Esophagus mucosa (tissue), 1 donor: ENCODE results near the gene ZNF653. TPM values are rescaled to one million over a fixed set of nuclear protein-coding genes. Genes with fewer than 3 reads are reported as not detected.
"Not testable (repeated sequence)": the region's sequence is repeated elsewhere in the genome, so short reads cannot be mapped to it uniquely, and the experiment has no call there.

Source experiments
- ATAC-seq: fragments of 200-7000 bp; cut with Tn5 transposase; one replicate; pipeline ENCODE4 v1.9.1; 2020
- total RNA-seq: library from RNA; stranded (reverse); gene quantifications from one replicate; pipeline ENCODE4 v1.2.4, GENCODE V29; 2023
- donor health status: DM: yes; HTN: yes; CAD: no.

The ZNF653 gene
- total RNA-seq, 1 donor from 2014 or later = 5.0 TPM

DNA sequence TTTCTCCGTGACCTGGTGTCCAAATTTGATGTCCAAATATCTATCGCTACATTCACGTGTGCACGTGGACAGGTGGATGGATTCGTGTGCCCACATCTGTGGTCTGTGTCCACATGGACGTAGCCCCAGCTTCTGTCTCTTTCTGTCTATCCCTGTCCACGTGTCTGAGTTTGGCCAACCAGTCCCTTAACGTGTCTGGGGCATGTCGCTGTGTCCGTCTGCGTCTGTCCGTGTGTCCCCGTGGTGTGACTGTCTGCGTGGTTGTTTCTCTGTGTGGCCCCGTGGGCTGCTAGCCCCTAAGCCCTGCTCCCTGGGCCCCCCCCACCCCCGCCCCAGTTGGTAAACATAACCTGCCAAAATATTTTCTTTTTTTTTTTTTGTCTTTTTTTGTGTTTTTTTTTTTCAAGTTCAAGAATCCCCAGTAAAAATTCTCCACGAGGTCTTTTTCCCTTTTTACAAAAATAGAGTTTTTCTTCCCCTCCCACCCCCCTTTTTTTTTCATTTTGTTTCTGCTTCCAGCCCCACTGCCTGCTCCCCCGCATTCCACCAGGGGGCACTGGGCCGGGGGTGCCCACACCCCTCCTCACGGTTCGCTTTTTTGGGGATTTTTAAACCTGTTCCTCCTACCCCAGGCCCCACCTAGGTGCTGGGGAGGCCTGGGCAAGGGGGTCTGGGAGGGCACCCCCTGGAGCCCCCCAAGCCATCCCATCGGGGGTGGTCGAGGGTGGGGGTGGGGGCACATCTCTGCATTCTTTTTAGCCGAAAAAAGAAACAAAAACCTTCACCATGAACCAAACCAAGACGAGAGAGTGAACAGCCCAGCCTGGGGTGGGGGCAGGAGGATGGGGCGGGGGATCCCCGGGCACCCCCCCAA, 51.9 kb downstream of the ZNF653 start:
- no peak for ATAC-seq

DNA sequence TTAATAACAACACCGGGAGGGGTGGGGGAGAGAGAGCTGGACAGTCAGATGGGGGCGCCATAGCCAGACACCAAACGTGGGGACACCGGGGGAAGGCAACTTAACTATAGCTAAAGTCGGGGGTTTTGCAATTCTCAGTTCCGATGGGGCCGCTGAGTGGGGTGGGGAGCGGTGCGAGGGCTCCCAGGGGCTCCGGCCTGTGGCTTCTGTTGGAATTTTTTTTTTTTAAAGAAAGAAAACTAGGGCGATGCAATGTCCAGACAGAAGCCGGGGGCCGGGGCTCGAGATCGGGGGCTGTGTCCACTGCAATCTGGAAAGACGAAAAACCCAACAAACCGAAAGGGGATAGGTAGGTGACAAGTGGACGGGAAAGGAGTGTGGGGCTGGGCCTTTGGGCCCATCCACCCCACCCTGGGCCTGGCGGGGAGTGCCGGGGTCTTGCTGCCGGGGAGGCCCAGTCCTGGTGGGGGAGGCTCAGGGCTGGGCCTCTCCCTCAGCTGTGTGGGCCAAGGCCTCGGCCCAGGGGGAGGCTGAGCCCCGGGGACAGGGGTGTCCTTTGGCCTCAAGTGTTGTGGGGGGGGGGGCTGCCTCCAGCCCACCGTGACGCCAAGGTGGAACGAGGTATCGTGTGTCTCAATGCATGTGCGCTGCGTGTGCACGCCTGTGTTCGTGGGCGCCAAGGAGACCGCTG, 52.9 kb downstream of the ZNF653 start:
- ATAC-seq = no peak

DNA sequence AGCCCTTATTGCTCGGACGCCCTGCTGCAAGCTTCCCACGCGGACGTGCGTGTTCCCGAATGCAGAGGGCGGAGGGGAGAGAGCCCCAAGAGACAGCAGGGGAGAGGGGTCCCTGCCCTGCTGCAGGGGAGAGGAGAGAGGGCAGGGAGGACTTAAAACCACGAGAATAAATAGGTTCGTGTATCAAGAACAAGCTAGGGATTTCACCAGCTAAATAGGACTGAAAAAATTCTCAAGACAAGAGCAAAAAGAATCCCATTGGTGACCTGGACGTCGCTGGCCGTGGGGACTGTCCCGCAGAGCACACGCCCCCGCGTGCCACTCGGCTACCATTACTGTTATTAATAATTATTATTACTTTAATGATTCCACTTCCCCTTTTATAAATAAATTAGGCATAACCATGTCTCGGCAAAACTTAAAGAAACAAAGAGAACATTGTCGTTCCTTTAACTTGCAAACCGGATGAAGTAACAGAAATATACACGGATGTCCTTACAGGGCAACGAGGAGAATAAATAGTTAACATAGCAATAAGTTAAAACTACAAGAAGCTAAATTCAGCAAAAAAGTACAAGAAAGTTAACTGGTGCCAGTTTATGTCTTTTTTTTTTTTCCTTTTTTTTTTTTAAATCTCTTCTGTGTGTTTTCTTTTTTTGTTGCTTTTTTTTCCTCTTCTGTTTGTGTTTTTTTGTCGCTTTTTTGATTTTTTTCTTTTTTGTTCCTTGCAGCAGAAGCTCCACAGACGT, 53.6 kb downstream of the ZNF653 start:
- ATAC-seq = no peak

DNA sequence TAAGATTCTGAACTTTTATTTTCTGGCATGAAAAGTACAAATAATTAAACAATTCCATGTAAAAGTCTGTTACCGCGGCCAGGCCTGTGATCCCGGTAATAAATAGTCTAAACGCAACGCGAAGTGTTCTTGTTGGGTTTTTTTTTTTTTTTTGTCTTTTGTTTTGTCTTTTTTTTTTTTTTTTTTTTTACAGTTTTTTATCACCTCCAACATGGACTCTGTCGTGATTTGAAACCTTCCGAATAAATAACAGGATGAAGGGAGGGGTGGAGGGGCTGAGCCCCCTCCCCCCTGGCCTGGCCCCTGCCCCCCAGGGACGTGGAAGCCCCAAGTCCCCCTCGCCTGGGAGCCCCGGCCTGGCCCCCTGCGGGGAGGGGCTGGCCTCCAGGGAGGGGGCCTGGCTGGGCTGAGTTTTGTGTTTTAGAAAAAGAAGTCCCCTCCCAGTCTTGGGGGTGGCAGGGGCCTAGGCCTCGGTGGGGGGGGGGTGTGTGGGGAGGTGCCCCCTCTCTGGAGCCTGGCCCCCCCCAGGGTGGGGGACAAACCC, 54.2 kb downstream of the ZNF653 start:
- ATAC-seq = no peak

DNA sequence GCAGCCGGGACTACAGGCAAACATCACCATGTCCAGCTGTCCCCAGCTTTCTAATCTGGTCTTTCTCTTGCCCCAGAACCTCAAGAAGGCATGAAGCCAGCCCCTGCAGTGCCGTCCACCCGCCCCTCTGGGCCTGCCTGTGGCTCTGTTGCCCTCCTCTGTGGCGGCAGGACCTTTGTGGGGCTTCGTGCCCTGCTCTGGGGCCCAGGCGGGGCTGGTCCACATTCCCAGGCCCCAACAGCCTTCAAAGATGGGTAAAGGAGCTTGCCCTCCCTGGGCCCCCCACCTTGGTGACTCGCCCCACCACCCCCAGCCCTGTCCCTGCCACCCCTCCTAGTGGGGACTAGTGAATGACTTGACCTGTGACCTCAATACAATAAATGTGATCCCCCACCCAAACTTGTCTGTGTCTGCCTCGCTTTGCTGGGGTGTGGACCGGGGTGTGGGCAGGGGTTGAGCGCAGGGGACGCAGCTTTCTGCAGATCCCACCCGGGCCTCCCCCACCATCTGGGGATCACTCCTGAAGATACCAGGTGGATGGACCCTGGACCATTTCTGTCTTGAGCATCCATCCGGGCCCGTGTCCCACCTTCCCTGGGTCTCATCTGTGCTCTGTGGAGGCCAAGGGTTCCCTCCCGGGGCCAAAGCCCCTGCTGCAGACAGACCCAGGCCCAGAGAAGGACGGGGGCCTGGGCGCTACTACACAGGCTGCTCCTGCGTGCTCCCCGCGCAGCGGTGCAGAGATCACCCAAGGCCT, 54.9 kb downstream of the ZNF653 start:
- no peak for ATAC-seq

DNA sequence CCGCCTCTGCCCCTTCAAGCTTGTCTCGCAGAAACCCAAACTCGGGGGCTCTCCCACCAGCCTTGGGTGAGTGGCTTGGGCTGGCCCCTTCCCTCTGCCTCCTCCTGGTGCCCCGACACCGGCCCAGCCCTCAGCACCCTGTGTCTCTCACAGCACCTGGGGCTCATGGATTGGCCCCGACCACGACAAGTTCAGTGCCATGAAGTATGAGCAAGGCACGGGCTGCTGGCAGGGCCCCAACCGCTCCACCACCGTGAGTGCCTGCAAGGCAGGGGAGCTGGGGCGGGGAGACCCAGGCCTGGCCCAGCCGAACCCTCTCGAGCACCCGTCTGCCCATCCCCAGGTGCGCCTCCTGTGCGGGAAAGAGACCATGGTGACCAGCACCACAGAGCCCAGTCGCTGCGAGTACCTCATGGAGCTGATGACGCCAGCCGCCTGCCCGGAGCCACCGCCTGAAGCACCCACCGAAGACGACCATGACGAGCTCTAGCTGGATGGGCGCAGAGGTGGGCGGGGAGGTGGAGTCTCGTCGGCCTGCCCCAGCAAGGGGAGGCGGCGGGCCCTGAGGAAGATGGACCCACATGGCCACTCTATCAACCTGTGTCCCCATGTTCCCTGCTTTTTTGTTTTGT, 56.6 kb downstream of the ZNF653 start:
- no peak for ATAC-seq

DNA sequence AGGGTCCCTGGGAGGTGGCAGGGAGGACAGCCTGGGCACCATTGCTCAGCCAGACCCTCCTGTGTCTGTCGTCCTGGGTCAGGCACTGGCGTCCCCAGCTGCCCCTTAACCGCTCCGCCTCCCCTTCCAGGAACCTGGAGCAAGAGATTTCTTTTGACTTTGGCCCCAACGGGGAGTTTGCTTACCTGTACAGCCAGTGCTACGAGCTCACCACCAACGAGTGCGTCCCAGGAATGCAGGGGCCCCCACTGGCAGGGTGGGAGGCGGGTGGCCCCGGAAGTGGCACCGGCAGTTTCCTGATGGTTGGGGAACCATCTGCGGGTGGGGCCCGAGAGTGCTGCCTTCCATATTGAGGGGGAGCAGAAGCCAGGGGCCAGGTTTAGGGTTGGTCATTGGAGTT, 57.2 kb downstream of the ZNF653 start:
- no peak for ATAC-seq

DNA sequence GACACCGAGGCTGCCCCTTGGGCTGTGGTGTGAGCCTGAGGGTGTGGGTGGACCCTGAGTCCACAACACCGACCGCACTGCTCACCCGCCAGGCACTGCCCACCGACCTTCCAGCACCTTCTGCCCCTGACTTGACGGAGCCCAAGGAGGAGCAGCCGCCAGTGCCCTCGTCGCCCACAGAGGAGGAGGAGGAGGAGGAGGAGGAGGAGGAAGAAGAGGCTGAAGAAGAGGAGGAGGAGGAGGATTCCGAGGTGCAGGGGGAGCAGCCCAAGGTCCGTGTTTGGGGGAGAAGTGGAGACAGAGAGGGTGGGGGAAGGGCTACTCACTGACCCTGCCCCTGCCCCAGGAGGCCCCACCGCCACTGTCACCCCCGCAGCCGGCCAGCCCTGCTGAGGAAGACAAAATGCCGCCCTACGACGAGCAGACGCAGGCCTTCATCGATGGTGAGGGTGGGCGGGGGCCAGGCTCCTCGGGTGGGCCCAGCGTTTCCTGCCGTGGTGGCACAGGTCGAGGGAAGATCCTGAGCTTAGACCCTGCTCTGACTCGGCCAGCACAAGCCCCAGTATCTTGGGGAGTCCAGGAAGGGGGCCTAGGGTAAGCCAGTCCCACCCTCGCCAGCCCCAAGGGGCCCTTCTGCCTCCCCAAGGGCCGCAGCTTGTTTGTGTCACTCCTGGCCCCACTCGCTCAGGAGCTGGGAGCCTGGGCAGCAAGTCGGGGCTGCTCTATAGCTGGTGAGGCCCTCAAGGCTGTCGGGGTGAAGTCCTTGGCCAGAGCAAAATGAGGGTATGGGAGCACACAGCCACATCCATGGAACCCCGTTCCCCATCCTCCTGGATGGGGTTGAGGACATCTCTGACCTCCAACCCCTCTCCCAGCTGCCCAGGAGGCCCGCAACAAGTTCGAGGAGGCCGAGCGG, 58.0 kb downstream of the ZNF653 start:
- ATAC-seq = no peak

DNA sequence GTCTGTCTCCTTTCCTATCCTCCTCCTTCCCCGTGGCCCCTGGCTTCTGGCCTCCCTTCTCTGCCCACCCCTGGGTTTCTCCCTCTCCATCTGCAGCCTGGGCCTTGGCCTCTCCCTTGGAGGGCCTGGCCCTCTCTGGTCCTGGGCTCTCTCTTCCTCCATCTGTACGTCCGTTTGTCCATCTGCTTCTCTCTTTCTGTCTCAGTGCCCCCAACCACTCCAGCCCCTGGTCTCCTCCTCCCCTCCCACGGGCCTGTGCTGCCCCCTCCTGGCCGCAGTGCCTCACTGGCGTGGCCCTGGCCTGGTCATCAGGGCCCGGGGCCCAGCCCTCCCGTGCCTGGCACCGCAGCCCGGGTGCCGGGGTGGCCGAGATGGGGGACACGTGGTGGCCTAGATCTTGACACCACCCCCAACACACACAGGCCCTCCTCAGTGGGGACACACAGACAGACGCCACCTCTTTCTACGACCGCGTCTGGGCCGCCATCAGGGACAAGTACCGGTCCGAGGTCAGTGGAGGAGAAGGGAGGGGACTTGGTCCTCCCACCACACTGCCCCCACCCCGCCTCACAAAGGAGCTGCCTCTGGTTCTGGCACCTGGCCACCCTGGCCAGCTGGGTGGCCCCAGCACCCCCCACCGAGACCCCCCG, 58.9 kb downstream of the ZNF653 start:
- ATAC-seq = peak; percentile 50

DNA sequence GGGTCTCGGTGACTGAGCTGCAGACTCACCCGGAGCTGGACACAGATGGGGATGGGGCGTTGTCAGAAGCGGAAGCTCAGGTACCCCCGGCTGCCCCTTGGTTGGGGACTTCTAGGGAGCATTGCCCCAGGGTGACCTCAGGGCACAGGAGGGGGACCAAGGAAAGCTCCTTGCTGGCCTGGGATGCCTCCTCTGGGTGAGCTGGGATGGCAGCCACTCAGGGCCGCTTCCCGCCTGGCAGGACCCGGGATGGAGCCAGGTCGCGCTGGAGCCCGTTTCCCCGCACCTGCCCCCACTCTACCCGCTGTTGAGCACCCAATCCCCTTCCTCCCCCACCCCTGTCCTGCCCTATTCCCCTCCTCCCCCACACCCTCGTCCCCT, 59.4 kb downstream of the ZNF653 start:
- ATAC-seq = no peak

DNA sequence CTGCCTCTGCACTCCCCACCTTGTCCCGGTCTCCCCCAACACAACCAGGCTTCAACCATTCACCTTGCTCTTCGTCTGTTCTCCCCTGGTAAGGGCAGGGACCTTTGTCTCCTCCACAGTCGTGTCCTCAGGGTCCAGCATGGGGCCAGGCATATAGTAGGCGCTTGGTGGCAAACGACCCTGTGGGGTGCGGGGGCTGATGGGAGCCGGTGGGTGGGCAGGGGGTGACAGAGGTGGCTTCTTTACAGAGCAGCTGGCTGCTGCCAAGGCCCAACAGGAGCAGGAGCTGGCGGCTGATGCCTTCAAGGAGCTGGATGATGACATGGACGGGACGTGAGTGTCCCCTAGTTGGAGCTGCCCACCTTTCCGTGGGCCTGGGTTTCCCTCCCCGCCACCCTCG, 60.5 kb downstream of the ZNF653 start:
- ATAC-seq = no peak

DNA sequence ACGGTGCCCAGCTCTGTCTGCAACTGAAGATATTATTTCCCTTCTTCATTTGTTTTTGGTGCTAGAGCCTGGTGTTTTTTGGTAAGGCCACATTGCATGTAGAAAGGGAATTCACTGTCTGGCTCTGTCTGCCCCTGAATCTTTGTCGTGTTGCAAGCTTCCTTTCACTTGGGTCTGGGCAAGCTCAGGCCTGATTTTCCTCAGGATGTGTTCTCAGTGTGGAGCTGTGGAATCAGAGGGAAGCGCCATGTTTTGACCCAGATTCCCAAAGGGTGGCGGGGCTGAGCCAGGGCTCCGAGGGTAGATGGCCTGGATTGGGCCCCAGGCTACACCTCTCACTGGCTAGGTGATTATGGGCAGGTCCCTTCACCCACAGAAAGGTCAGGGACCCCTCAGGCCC, 61.6 kb downstream of the ZNF653 start:
- no peak for ATAC-seq

DNA sequence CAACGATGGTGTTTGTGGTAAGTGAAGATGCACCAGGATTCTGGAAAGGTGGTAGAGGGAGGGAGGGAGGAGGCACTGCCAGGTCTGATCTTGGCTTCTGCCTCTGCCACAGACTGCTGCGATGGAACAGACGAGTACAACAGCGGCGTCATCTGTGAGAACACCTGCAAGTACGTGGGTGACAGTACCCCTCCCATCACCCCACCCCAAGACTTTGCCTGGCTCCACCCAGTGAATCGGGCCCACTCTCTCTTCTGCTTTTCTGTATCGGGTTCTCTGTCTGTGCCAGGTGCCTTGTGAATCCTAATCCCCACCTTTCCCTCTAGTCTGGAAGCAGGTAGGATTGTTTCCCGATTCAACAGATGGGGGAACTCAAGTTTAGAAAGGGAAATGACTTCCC, 67.7 kb downstream of the ZNF653 start:
- no peak for ATAC-seq

DNA sequence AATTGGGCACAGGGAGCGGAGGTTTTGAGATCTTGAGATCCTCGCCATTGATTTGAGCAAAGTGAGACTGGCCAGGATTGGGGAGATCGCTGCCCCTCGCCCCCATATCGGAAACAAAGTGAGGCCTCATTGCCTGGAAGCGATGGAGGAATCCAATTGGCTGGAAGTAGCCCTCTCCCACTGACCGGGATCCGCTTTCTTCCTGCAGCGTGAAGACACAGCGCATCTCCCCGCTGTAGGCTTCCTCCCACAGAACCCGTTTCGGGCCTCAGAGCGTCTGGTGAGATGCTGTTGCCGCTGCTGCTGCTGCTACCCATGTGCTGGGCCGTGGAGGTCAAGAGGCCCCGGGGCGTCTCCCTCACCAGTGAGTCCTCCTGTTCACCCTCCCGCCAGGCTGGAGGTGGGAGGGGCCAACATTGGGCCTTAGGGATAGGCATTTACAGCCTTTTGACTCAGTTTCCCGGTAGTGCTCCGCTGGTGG, 69.8 kb downstream of the ZNF653 start:
- no peak for ATAC-seq

DNA sequence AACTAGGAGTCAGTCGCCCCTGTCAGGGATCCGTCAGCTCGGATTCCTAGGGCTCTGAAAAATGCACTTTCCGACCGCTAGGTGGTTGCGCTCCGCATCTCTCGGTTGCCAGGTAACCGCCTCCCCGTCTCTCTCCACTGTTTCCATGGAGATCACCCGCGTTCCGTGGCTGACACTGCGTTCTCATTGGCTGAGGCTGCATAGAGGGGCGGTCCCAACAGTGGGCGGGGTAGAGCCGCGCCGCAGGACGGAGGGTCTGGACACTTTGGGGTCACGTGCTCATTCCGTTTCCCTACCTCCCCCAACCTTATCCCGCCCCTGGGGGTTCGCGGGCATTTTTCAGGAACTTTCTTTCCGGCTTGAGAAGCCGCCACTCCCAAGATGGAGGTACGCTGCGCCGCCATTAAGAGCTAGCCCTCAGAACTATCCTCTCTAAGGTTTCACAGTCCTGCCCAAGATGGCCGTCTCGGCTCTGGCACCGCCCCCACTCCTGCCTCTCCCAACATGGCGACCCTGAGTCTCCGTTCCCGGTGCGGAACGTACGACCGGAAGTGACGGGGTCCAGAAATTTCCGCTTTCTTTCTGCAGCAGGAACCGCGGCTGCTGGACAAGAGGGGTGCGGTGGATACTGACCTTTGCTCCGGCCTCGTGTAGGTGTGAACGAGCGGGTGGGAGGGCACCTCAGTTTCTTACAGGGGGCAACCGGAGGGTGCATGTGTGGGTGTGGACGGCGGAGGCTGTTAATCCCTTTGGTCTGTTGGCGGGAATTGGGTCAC, 70.4 kb downstream of the ZNF653 start, which contains the start of the genes ODAD3 and PRKCSH:
ODAD3 (minus strand) TSS at position 65 of the 776 bp plus-strand sequence. CDS start 105 bp downstream, outside the sequence.
PRKCSH (plus strand) TSS at position 579 of the 776 bp plus-strand sequence. CDS start 483 bp downstream, outside the sequence.
- peak; percentile 97 for ATAC-seq

DNA sequence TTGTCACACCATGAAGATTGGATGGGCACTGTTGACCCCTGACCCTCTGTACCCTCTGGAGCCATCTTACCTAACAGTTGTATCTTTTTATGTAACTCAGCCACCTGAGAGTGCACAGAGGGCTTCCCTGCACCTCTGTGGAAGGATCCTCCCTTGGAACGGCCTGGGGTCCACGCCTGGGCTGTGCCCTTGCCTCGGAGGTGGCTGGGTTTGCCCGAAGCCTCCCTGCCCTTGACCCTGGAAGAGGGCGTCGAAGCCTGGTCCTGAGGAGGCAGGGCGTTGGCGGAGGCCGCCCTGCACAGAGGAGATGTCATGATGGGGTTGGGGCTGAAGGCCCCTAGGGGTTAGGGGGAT, 71.0 kb downstream of the ZNF653 start:
- ATAC-seq = no peak

DNA sequence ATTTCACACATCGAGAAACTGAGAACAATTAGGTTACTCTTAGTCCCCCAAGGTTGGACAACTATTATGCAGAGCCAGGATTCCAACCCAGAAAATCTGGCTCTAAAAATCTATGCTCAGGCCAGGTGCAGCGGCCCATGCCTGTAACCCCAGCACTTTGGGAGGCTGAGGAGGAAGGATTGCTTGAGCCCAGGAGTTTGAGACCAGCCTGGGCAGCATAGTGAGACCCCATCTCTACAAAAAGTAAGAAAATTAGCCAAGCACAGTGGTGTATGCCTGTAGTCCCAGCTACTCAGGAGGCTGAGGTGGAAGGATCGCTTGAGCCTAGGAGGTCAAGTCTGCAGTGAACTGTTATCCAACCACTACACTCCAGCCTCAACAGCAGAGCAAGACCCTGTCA, 72.1 kb downstream of the ZNF653 start:
- ATAC-seq = not testable (repeated sequence)
